AG09309 (cell line): ENCODE measurements around the gene ADGRG2.
"Not testable (repeated sequence)": the region's sequence is repeated elsewhere in the genome, so short reads cannot be mapped to it uniquely, and the experiment has no call there.

Experiments
- DNase-seq: peaks from one replicate; pipeline ENCODE4 v3.0.0-alpha.2; 2010; ENCODE audit warnings: low read depth
- H3K4me3 ChIP-seq: 2 replicates; pipeline ENCODE4 v1.5.1; 2011; ENCODE audit warnings: mild to moderate bottlenecking, low read depth, low read length, moderate library complexity; ENCODE audit not compliant: control insufficient read depth
- CTCF ChIP-seq: IDR thresholded peaks from 2 replicates; pipeline ENCODE4 v1.5.1; 2011; ENCODE audit warnings: mild to moderate bottlenecking, low read depth, low read length, inconsistent platforms; ENCODE audit not compliant: insufficient read depth, control insufficient read depth; ENCODE audit errors: missing control alignments

ADGRG2 gene

GRCh38 chrX:19019996-19020395, 102.3 kb downstream of the ADGRG2 start:
- H3K4me3 ChIP-seq, result no peak overlapping the region
- TF ChIP-seq CTCF, result no peak
- DNase-seq, result no peak

GRCh38 chrX:19017271-19017670, 105.0 kb downstream of the ADGRG2 start:
- TF ChIP-seq CTCF, result peak; percentile 53
- H3K4me3 ChIP-seq, result no peak overlapping the region
- DNase-seq, result no peak

GRCh38 chrX:19016614-19017013, 105.7 kb downstream of the ADGRG2 start:
- not testable (repeated sequence) for DNase-seq, H3K4me3 ChIP-seq

- no peak for TF ChIP-seq CTCF
- H3K4me3 ChIP-seq, result no peak overlapping the region
- no peak for DNase-seq
Measured at GRCh38 chrX:19007868-19008267, 114.4 kb downstream of the ADGRG2 start.

- DNase-seq, result no peak
- no peak overlapping the region for H3K4me3 ChIP-seq
- no peak for TF ChIP-seq CTCF
Measured at GRCh38 chrX:19007011-19007410, 115.3 kb downstream of the ADGRG2 start.

GRCh38 chrX:19005909-19006308, 116.4 kb downstream of the ADGRG2 start:
- no peak for TF ChIP-seq CTCF
- H3K4me3 ChIP-seq, result no peak overlapping the region
- no peak for DNase-seq

GRCh38 chrX:19003756-19004155, 118.5 kb downstream of the ADGRG2 start:
- no peak for DNase-seq
- TF ChIP-seq CTCF, result no peak
- H3K4me3 ChIP-seq, result no peak overlapping the region
